ENCODE measurements around the gene LRG1.
"Not testable (repeated sequence)": the region's sequence is repeated elsewhere in the genome, so short reads cannot be mapped to it uniquely, and the experiment has no call there.

Gene LRG1

DNA sequence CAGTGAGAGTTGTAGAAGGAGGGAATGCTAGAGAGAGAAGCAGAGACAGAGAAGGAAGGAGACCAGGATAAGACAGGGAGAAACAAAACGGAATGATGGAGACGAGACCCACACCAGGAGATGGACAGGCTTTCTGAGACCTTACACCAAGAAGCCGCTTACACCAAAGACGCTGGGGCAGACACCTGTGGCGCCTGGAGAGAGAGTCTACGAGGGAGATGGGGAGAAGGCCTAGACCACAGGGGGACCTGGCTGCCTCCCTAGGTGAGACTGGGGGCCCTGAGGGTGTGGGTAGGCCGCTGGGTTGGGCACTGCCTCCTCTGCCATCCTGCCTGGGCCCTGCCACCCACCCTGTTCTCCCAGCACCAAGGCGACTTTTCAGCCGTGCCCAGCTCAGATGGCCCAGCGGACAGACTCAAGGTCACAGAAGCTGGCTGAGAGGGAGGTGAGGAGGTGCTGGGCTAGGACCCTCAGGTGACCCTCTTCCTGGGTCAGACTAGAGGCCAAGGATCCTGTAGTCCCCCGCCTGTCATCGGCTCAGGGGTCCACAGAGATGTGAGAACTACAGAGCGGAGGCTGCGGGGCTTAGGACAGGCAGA is 9.8 kb downstream of the LRG1 start:
- no peak for DNase-seq (ENCODE audit: low read depth in 2 of 3, low spot score in 2 of 3)

GRCh38 chr19:4528843-4529242 is 11.0 kb downstream of the LRG1 start:
- DNase-seq (ENCODE audit: low read depth in 2 of 3, low spot score in 2 of 3): no peak

- DNase-seq (ENCODE audit: low read depth in 2 of 3, low spot score in 2 of 3): not testable (repeated sequence)
Observed at GRCh38 chr19:4527377-4527776, 12.5 kb downstream of the LRG1 start.

DNA sequence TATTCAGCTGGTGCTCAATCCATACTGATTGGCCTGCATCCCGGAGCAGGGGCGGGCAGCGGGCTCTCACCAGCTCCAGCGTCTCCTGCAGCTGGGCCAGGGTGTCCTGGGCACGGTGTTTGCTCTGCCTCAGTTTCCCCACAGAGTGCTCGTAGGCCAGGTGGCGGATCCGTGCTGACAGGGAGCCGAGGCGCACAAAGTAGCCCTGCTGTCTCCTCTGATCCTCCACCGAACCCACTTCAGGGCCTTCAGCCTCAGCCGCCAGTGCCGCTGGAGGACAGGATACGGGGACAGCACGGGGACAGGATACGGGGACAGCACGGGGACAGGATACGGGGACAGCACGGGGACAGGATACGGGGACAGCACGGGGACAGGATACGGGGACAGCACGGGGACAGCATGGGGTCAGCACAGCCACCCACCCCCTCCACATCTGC is 14.3 kb downstream of the LRG1 start:
- DNase-seq (ENCODE audit: low read depth in 2 of 3, low spot score in 2 of 3): no peak

GRCh38 chr19:4524808-4525562 is 14.9 kb downstream of the LRG1 start:
- peak in 2 of 3 experiments; percentile 30 to 35 for DNase-seq (ENCODE audit: low read depth in 2 of 3, low spot score in 2 of 3)

DNA sequence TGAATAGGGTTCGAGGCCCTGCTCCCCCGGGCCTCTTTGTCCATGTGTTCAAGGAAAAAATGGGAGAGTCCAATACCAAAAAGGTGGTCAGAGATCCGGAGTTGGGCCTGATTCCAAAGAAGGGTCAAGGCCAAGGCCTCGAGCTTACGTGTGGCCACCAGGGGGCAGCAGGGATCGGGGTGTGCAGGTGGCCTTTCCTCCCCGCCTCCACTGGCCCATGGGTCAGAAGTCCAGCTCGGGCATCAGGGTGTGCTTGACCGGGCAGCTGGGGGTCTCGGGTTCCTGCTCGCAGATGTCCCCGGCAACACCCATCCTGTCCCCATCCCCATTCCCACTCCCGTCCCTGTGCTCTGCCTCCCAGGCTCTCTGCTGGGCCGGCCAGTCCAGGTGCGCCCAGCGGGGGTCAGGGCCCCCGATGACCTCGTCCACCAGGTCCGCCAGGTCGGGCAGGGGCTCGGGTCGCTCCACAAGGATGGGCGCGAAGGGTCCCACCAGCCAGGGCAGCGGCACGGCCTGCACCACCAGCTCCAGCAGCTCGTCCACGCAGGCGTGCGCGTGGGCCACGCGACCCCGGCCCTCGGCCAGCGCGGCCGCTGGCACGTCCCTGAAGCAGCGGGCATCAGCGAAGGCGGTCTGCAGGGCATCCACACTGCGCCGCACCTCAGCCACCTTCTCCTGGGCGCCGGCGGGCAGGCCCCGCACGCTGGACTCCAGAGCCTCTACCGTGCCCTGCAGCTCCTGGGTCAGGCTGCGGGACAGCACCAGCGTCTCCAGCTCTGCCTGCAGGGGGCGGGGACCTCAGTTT is 16.3 kb downstream of the LRG1 start:
- no peak for DNase-seq (ENCODE audit: low read depth in 2 of 3, low spot score in 2 of 3)

DNA sequence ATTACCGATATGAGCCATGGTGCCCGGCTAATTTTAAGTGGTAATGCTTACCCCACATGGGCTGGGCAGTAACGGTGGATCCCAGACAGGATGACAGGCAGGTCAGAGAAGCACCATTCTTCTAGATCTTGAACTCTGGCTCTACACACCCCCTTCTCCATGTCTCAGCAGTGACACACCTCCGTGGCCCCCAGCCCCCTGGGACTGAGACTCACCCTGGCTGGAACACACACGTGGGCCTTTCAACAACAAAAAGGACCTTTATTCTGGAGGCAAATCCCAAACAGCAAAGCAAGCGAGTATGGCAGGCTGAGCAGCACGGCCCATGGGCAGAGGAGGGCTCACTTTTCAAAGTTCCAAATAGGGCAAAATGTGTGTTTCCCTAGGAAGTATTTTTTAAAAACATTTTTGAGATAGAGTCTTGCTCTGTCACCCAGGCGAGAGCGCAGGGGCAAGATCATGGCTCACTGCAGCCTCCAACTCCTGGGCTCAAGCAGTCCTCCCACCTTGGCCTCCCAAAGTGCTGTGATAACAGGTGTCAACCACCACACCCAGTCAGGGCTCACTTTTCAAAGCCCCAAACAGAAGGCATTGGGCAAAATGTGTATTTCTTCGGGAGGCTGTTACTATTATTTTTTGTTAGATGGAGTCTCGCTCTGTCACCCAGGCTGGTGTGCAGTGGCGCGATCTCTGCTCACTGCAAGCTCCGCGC is 17.4 kb downstream of the LRG1 start:
- DNase-seq (ENCODE audit: low read depth in 2 of 3, low spot score in 2 of 3): no peak

DNA sequence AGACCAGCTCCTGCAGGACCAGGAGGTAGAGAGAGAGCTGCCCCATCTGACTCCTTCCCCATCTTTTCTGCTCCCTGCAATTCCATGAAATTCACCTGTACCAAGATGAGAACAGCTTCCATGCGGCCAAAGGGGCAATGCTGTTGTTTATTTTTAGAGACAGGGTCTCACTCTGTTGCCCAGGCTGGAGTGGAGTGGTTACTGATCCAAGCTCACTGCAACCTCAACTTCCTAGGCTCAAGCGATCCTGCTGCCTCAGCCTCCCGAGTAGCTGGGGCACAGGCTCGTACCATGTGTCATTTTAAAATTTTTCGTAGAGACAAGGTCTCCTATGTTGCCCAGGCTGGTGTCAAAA is 18.0 kb downstream of the LRG1 start:
- DNase-seq (ENCODE audit: low read depth in 2 of 3, low spot score in 2 of 3): no peak

- no peak for DNase-seq (ENCODE audit: low read depth in 2 of 3, low spot score in 2 of 3)
Observed at GRCh38 chr19:4521170-4521887, 18.5 kb downstream of the LRG1 start.

DNA sequence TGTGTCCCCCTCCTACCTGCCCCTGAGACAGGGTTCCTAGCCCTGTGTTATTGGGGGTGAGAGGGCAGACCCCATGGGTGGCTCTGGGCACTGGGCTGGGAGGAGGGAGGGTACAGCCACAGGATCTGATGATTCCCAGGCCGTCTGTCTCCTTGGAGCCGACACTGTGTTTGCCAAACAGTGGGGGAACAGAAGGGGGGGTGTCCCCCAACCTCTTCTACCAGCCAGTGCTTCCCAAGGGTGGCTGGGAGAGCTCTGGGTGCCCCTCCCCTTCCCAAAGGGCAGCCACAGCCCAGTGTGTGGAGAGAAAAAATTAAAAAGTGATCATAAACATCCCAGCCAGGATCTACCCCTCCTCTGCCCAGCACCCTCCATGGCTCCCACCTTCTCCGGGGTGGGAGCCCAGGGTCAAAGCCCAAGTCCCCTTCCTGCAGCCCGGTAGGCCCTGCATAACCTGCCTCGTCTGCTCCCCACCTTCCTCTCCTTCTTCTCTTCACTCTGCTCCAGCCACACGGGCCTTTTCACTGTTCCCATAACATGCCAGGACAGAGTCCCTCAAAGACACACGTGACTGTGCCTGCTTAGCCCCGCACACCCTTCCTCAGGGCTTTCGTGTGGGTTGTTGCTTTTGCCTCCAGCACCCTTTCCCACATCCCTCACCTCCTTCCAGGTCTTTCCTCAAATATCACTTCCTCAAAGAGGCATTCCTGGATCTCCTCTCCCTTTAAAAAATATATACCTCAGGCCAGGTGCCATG is 20.1 kb downstream of the LRG1 start:
- no peak for DNase-seq (ENCODE audit: low read depth in 2 of 3, low spot score in 2 of 3)

DNA sequence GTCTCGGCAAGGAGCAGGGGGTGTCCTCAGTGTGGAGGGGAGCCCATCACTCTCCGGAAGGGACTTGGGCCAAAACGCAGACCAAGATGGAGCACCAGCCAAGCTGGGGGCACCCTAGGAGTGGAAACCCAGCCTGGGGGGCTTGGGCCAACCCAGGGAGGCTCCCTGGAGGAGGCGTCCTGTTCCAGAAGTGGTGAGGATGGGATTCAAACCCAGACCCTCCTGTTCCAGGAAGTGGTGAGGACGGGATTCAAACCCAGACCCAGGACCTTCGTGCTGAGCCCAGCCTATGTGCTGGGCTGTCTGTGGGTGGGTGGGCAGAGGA is 20.7 kb downstream of the LRG1 start:
- DNase-seq (ENCODE audit: low read depth in 2 of 3, low spot score in 2 of 3): no peak

DNA sequence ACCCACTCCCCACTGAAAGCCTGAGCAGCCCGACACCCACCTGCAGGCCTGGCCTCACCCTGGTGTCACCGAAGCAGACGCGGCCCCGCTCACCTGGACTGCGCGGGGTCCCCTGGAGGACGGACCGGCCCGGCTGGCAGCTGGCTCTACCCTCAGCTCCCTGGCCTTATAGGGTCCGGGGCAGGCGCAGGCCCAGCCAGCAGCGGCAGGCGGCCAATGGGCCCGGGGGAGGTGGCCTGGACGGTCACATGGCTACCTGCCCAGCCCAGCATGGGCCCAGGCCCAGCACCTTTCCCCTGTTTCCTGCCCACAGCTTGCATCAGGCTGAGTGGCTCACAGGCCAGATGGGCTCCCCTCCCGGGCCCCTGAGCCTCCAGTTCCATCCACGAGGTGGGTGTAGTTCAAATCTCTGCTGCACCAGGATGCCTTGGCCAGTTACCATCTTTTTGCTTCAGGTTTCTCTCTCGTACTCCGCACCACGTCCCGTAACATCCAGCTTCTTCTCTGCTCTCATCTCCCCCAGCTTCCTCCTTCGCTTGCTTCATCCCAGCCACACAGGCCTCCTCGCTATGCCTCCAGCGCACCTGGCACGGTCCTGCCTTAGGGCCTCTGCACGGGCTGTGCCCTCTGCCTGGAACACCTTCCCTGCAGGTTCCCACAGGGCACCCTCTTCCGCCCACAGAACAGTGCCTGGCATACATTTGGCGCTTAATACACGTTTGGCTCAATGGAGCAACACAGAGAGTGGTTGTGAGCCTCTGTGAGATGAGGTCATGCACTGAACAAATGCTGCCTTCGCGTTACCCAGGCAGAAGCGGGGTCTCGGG is 21.3 kb downstream of the LRG1 start, which contains the start of gene PLIN4:
Gene PLIN4, minus strand, starts transcription at position 142 of the 827 bp plus-strand sequence. CDS start 214 bp downstream, outside the sequence.
- no peak for DNase-seq (ENCODE audit: low read depth in 2 of 3, low spot score in 2 of 3)

DNA sequence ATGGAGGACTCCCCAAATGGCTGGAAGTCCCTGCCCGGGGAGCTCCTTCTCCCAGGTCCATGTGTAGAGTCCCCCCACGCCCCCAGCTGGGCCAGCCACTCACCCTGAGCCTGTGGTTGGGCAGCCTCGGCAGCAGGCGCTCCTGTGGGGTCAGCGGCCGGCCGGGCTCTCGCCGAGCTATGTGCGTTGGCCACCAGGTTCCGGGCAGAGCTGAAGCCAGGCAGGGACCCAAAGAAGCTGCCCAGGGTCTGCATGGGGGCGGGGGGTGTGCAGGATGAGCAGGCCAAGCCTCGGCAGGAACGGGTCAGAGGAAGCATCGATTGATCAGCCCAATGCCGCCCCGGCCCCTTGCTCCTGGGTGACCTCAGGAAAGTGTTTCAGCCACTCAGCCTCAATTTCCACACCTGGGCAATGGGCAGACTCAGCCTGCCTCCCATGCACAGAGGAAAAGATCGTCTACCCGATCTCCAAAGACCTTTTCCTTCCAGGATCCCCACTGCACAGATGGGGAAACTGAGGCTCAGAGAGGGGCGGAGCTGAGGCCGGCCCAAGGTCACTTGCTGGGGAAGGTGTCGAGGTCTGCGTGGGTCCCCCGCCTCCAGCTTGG is 22.3 kb downstream of the LRG1 start:
- DNase-seq (ENCODE audit: low read depth in 2 of 3, low spot score in 2 of 3): no peak

DNA sequence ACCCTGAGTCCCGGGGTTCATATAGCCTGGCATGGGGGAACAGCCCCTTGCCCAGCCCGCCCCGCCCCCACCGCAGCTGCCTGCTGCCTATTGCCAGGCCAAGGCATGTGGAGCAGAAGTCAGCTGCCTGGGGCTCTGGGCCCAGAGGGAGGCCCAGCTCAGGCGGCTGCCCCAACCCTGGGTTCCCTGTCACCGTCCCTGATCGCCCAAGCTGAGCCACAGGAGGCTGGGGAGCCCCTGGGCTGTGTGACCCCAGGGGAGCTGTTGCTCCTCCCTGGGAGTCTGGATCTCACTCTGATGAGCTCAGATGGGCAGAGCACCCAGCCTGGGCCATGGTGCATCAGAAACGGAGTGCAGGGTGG is 22.9 kb downstream of the LRG1 start:
- no peak for DNase-seq (ENCODE audit: low read depth in 2 of 3, low spot score in 2 of 3)

DNA sequence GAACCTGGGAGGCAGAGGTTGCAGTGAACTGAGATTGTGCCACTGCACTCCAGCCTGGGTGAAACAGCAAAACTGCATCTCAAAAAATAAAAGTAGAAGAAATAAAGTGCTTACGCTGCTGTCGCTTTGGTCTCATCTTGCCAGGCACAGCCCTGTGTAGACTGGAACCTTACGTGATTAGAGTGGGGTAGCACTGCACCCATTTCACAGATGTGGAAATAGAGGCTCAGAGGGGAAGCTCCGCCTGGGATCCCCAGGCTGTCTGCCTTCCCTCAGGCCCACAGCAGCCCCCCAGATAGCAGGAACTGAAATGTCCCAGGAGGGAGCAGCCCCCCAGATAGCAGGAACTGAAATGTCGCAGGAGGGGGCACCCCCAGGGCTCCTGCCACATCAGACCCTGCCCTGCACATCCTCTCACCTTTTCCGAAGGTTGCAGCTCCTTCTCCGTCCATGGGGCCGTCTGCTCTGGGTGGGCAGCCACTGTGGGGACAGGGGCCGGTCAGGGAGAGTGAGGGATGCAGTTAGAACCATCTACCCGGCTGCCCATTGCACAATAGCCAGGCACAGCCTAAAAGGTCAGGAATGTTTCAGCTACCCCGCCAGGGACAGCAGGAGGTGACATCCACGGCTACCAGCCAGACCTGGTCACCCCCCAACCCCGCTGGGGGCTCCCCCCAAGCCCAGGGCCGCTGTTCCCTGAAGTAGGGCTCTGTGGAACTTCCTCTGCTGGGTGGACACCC is 23.5 kb downstream of the LRG1 start:
- no peak for DNase-seq (ENCODE audit: low read depth in 2 of 3, low spot score in 2 of 3)

- DNase-seq (ENCODE audit: low read depth in 2 of 3, low spot score in 2 of 3): no peak
Observed at GRCh38 chr19:4515732-4516131, 24.1 kb downstream of the LRG1 start.

DNA sequence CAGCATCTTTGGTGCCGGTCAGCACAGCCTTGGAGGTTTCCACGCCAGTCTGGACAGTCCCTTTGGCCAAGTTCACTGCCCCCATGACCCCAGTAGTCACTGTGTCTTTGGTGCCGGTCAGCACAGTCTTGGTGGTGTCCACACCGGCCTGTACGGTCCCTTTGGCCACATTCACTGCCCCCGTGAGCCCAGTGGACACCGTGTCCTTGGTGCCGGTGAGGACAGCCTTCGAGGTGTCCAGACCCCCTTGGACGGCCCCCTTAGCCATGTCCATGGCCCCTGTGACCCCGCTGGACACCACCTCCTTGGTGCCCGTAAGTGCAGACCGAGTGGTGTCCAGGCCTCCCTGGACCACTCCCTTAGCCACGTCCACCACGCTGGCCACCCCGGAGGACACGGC is 26.6 kb downstream of the LRG1 start:
- DNase-seq (ENCODE audit: low read depth in 2 of 3, low spot score in 2 of 3): no peak

GRCh38 chr19:4512070-4512469 is 27.8 kb downstream of the LRG1 start:
- no peak for DNase-seq (ENCODE audit: low read depth in 2 of 3, low spot score in 2 of 3)
